Gastroesophageal sphincter (tissue), 3 donors: ENCODE measurements around the gene POP4.

Experiments
- CTCF ChIP-seq, 4 experiments: fragments of 200-600 bp in 2 of 4; fragments of 450-650 bp in 2 of 4; sonication (generic) in 1 of 4; IDR thresholded peaks; one replicate each; pipeline ENCODE4 v1.5.1; 2017 to 2019; ENCODE audit warnings: antibody characterized with exemption in 4 of 4, mild to moderate bottlenecking in 2 of 4, moderate library complexity in 2 of 4
- POLR2A ChIP-seq, 2 donors: fragments of 450-650 bp; IDR thresholded peaks; one replicate each; pipeline ENCODE4 v1.6.1; 2017; ENCODE audit warnings: antibody characterized with exemption in 2 of 2, mild to moderate bottlenecking in 2 of 2, moderate library complexity in 1 of 2
- POLR2AphosphoS5 ChIP-seq: sonication (generic); formaldehyde crosslinking; IDR thresholded peaks from one replicate; pipeline ENCODE4 v1.6.1; 2017; ENCODE audit warnings: antibody characterized with exemption

DNA sequence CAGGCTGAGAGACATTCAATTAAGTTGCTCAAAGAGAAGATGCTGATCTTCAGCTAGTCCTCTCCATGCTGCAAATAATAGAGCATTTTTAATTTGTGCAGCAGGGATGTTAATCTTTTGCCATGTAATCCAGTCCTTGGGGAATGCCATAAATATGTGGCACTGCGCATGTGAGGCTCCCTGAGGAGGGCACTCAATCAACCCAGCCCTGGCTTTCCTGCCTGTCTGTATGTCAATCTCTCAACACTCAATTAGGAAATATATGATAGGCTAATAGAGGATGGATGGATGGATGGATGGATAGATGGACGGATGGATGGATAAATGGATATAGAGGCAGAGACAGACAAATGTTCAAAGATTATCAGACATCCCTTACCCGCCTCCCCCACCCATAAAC, 31.6 kb upstream of the POP4 start:
- TF ChIP-seq CTCF (IDR thresholded peaks at IDR 0.05), result no peak
- no peak for TF ChIP-seq POLR2A (IDR thresholded peaks at IDR 0.05)
- TF ChIP-seq POLR2AphosphoS5, result no peak
